ENCODE results near the gene HECTD4. TPM values are rescaled to one million over a fixed set of nuclear protein-coding genes. Genes with fewer than 3 reads are reported as not detected.

The HECTD4 gene
- total and polyA plus RNA-seq, 2 of the 4 experiments (the other 2 are of a cell fraction) = 12.9 to 13.0 TPM

- no peak for TF ChIP-seq CTCF (conservative IDR thresholded peaks at IDR 0.05; ENCODE audit: low read depth, low read length)
Observed at GRCh38 chr12:112409064-112409905, 27.1 kb upstream of the HECTD4 start, which contains the start of gene RPL6 (continued).

GRCh38 chr12:112408621-112409020, 26.4 kb upstream of the HECTD4 start:
- H3K4me2 ChIP-seq (ENCODE audit: low read depth, low read length) = peak overlapping the region; percentile 96
- no peaks in the 10 kb centered on the region for H3K27me3 ChIP-seq (ENCODE audit: control insufficient read depth, insufficient read depth, low read length)
- BruUV-seq (replicated peaks) = no TSS peak
- H2BK20ac ChIP-seq (ENCODE audit: low read depth, low read length) = no peak overlapping the region
- H3K9me3 ChIP-seq (ENCODE audit: control insufficient read depth, insufficient read depth, low read length) = no peaks in the 10 kb centered on the region
- peak overlapping the region; percentile 96; the same call in 1 of the 2 replicates for H3K4ac ChIP-seq (ENCODE audit: low read depth, low read length)
- peak overlapping the region; percentile 86 for H3K56ac ChIP-seq (ENCODE audit: extremely low read depth, insufficient read depth, low read length)
- peak overlapping the region; percentile 90; the same call in 1 of the 2 replicates for H4K5ac ChIP-seq (ENCODE audit: low read depth, low read length)
- H3K79me1 ChIP-seq (ENCODE audit: low read depth in 1 of 2, low read length in 2 of 2) = peaks cover 16 to 31% of the 10 kb centered on the region in 2 experiments
- peaks cover 33% of the 10 kb centered on the region for H3K36me3 ChIP-seq (ENCODE audit: control insufficient read depth, insufficient read depth, low read length)
- H2AK9ac ChIP-seq (replicated peaks; ENCODE audit: low read depth, low read length, poor library complexity) = peak overlapping the region; percentile 86
- ChIA-PET POLR2A (ENCODE audit: unreplicated experiment) (no interaction called here), CTCF (no interaction called here)
- peak overlapping the region; percentile 98 for H2BK5ac ChIP-seq (ENCODE audit: low read depth, low read length, poor library complexity, severe bottlenecking)
- WGBS, 2 experiments (ENCODE audit: extremely low coverage in 2 of 2, insufficient read length in 1 of 2) = 29% methylated on average over 1 of the region's 5 CpGs; no CpG with 5 or more reads in 1 of the 2 experiments
- peak overlapping the region; percentile 97 for H3K27ac ChIP-seq (ENCODE audit: insufficient read depth, low read length)
- peaks cover 41% of the 10 kb centered on the region for H4K20me1 ChIP-seq (ENCODE audit: insufficient read depth, low read length)
- dilution Hi-C loops (cut with HindIII; ENCODE audit: low sequenced_read_pairs, unreplicated experiment) (no loop called here), in situ Hi-C loops (cut with MboI; ENCODE audit: low sequenced_read_pairs) (no loop called here), intact Hi-C loops (cut with micrococcal nuclease) (no loop called here)
- no peak overlapping the region for H2AFZ ChIP-seq (replicated peaks; ENCODE audit: low read length, poor library complexity)
- peak overlapping the region; percentile 99 for H3K23ac ChIP-seq (ENCODE audit: low read depth, low read length)
- peak overlapping the region; percentile 87 for H3K4me3 ChIP-seq (ENCODE audit: insufficient read depth, low read depth, low read length)
- no peak overlapping the region for H2BK15ac ChIP-seq (ENCODE audit: low read depth, low read length)
- H3K9ac ChIP-seq (ENCODE audit: low read depth, low read length) = peak overlapping the region; percentile 98
- H3K14ac ChIP-seq (replicated peaks; ENCODE audit: low read depth, low read length) = peak overlapping the region; percentile 99
- peak overlapping the region; percentile 87 for H3K18ac ChIP-seq (ENCODE audit: low read depth, low read length)
- DNase-seq (no peak), ATAC-seq (ENCODE audit: low read depth) (no peak)
- H2BK120ac ChIP-seq (ENCODE audit: low read depth, low read length) = no peak overlapping the region
- no peaks in the 10 kb centered on the region; the same call in 1 of the 2 replicates for H3K4me1 ChIP-seq (ENCODE audit: control insufficient read depth, insufficient read depth, low read length)
- H4K91ac ChIP-seq (ENCODE audit: insufficient read depth, low read depth, low read length) = peak overlapping the region; percentile 89
- H2AK5ac ChIP-seq (ENCODE audit: low read depth, low read length) = peak overlapping the region; percentile 98
- no peaks in the 10 kb centered on the region; the same call in 1 of the 2 replicates for H3K9me1 ChIP-seq (ENCODE audit: insufficient read depth, low read length)
- peak overlapping the region; percentile 90 to 98 for H4K8ac ChIP-seq (ENCODE audit: low read depth in 2 of 2, low read length in 2 of 2)
- no peak for TF ChIP-seq SMC3 (IDR thresholded peaks at IDR 0.05; ENCODE audit: low read depth, low read length)
- TF ChIP-seq RAD21 (IDR thresholded peaks at IDR 0.05; ENCODE audit: low read length) = no peak
- no peak for TF ChIP-seq MAZ (IDR thresholded peaks at IDR 0.05; ENCODE audit: borderline replicate concordance, low read depth, low read length)
- no peak for TF ChIP-seq USF2 (IDR thresholded peaks at IDR 0.05; ENCODE audit: low read depth, low read length)
- no peak for TF ChIP-seq POLR2A (IDR thresholded peaks at IDR 0.05; ENCODE audit: low read depth, low read length)
- no peak for TF ChIP-seq RCOR1 (IDR thresholded peaks at IDR 0.05; ENCODE audit: insufficient replicate concordance, low read length)
- no peak for TF ChIP-seq ELK1 (IDR thresholded peaks at IDR 0.05; ENCODE audit: borderline replicate concordance, low read depth, low read length)
- TF ChIP-seq FOS (IDR thresholded peaks at IDR 0.05; ENCODE audit: low read depth, low read length) = no peak
- no peak for TF ChIP-seq MAFK (IDR thresholded peaks at IDR 0.05; ENCODE audit: low read depth, low read length)
- TF ChIP-seq NFE2L2 (IDR thresholded peaks at IDR 0.05; ENCODE audit: low read depth, low read length) = no peak
- no peak; the same call in 1 of the 2 replicates for TF ChIP-seq CHD1 (IDR thresholded peaks at IDR 0.05; ENCODE audit: low read depth, low read length)

All from IMR-90 (cell line).